Activated naive CD4-positive, alpha-beta T cell (primary cell): ENCODE results near the gene DDC.

Experiments used
- DNase-seq, 4 experiments: peaks; one replicate each; lab custom pipeline; 2025; lab: John Stamatoyannopoulos, UW

DDC gene

GRCh38 chr7:50416527-50417182 lies 148.6 kb downstream of the DDC start:
- DNase-seq = no peak

GRCh38 chr7:50415844-50416364 lies 149.3 kb downstream of the DDC start:
- no peak for DNase-seq

GRCh38 chr7:50413561-50413960 lies 151.6 kb downstream of the DDC start:
- DNase-seq = no peak

GRCh38 chr7:50412973-50413372 lies 152.2 kb downstream of the DDC start:
- DNase-seq = no peak

GRCh38 chr7:50411332-50411731 lies 153.9 kb downstream of the DDC start:
- DNase-seq = no peak

- no peak for DNase-seq
Measured at GRCh38 chr7:50409856-50410745, 155.1 kb downstream of the DDC start.
